ENCODE data around the gene KRTAP27-1. TPM values are rescaled to one million over a fixed set of nuclear protein-coding genes. Genes with fewer than 3 reads are reported as not detected.

KRTAP27-1 gene
- total RNA-seq, 1 experiment from 2014 or later, result not detected

- peaks cover 24% of the 10 kb centered on the region for H3K27me3 ChIP-seq (replicated peaks; ENCODE audit: insufficient read depth, low read depth, low read length, poor library complexity)
- ChIA-PET POLR2A (ENCODE audit: low non-redundant PET) (no interaction called here), CTCF (no interaction called here)
- no peak within 1 kb of the TSS for H3K4me3 ChIP-seq (ENCODE audit: low read depth, low read length, poor library complexity, severe bottlenecking)
- no TSS peak for BruUV-seq (replicated peaks)
- TF ChIP-seq CTCF (conservative IDR thresholded peaks at IDR 0.05; ENCODE audit: low read depth, low read length), result no peak
- no peak for TF ChIP-seq EZH2 (IDR thresholded peaks at IDR 0.05; ENCODE audit: borderline replicate concordance, low read depth, low read length, poor library complexity, severe bottlenecking)
- intact Hi-C loops (cut with micrococcal nuclease; ENCODE audit: unreplicated experiment), result no loop called here
- no peaks in the 10 kb centered on the region for H3K4me1 ChIP-seq (ENCODE audit: insufficient read depth, low read length, poor library complexity, severe bottlenecking)
- no peak within 1 kb of the TSS for H3K27ac ChIP-seq (ENCODE audit: low read depth, low read length, poor library complexity, severe bottlenecking)
- H3K9me3 ChIP-seq (ENCODE audit: low read depth, low read length, poor library complexity, severe bottlenecking), result no peaks in the 10 kb centered on the region
- H3K36me3 ChIP-seq (ENCODE audit: insufficient read depth, low read length, poor library complexity, severe bottlenecking), result no peaks in the 10 kb centered on the region
- no peak for DNase-seq (ENCODE audit: low spot score)
Observed at GRCh38 chr21:30289215-30289614, 48.3 kb downstream of the KRTAP27-1 start, which contains the start of gene KRTAP25-1. Gene KRTAP25-1, minus strand, starts transcription at chr21:30289514. Its CDS starts 24 bp downstream, at chr21:30289490.

Small RNAs within 50 kb of the gene (microRNA-seq; reads per million reads assigned to microRNA genes)
- gene MIR4327, result not detected

Other genes with a start within 250 kb of the KRTAP27-1 start
- not detected in 2 replicates for gene CLDN17, start 170.9 kb downstream of the KRTAP27-1 start, total RNA-seq (2021)
- gene CLDN8, start 121.6 kb downstream of the KRTAP27-1 start, total RNA-seq (2021), result not detected in 2 replicates
- gene KRTAP24-1, start 54.7 kb downstream of the KRTAP27-1 start, total RNA-seq (2021), result not detected in 2 replicates
- not detected in 2 replicates for gene KRTAP25-1, start 48.2 kb downstream of the KRTAP27-1 start, total RNA-seq (2021)
- not detected in 2 replicates for gene KRTAP26-1, start 17.4 kb downstream of the KRTAP27-1 start, total RNA-seq (2021)
- not detected in 2 replicates for gene KRTAP23-1, start 10.9 kb upstream of the KRTAP27-1 start, total RNA-seq (2021)
- not detected in 2 replicates for gene KRTAP13-2, start 34.6 kb upstream of the KRTAP27-1 start, total RNA-seq (2021)
- gene KRTAP13-1, start 58.3 kb upstream of the KRTAP27-1 start, total RNA-seq (2021), result not detected in 2 replicates
- gene KRTAP13-3, start 88.2 kb upstream of the KRTAP27-1 start, total RNA-seq (2021), result not detected in 2 replicates
- gene KRTAP13-4, start 92.5 kb upstream of the KRTAP27-1 start, total RNA-seq (2021), result not detected in 2 replicates
- not detected in 2 replicates for gene KRTAP15-1, start 102.6 kb upstream of the KRTAP27-1 start, total RNA-seq (2021)
- gene KRTAP19-1, start 142.7 kb upstream of the KRTAP27-1 start, total RNA-seq (2021), result not detected in 2 replicates
- gene KRTAP19-2, start 149.7 kb upstream of the KRTAP27-1 start, total RNA-seq (2021), result not detected in 2 replicates
- not detected in 2 replicates for gene KRTAP19-3, start 154.3 kb upstream of the KRTAP27-1 start, total RNA-seq (2021)
- not detected in 2 replicates for gene KRTAP19-4, start 159.5 kb upstream of the KRTAP27-1 start, total RNA-seq (2021)
- gene KRTAP19-5, start 164.4 kb upstream of the KRTAP27-1 start, total RNA-seq (2021), result not detected in 2 replicates
- not detected in 2 replicates for gene KRTAP19-6, start 204.2 kb upstream of the KRTAP27-1 start, total RNA-seq (2021)
- not detected in 2 replicates for gene KRTAP19-7, start 223.6 kb upstream of the KRTAP27-1 start, total RNA-seq (2021)